Gastroesophageal sphincter (tissue), 4 donors: ENCODE data around the gene SYCP3. TPM values are rescaled to one million over a fixed set of nuclear protein-coding genes. Genes with fewer than 3 reads are reported as not detected.

Experiments
- ATAC-seq: fragments of 150-250 bp; one replicate; pipeline ENCODE4 v1.9.1; 2016; ENCODE audit warnings: mild to moderate bottlenecking, moderate library complexity
- H3K27ac ChIP-seq, 4 donors: fragments of 200-600 bp; sonication (generic) in 3 of 4; 1 replicate in 3 of 4; 2 replicates in 1 of 4; pipeline ENCODE4 v1.5.1; 2016 to 2019
- H3K27me3 ChIP-seq: fragments of 200-600 bp; sonication (generic); one replicate; pipeline ENCODE4 v1.5.1; 2019
- H3K36me3 ChIP-seq, 2 donors: fragments of 200-600 bp; sonication (generic); one replicate each; pipeline ENCODE4 v1.5.1; 2019; ENCODE audit warnings: control low read depth in 1 of 2
- H3K4me1 ChIP-seq, 3 donors: fragments of 200-600 bp; sonication (generic); 1 replicate in 2 of 3; 2 replicates in 1 of 3; pipeline ENCODE4 v1.5.1; 2016 to 2019; ENCODE audit warnings: control low read depth in 2 of 3
- H3K4me3 ChIP-seq, 2 donors: fragments of 200-600 bp; sonication (generic); one replicate each; pipeline ENCODE4 v1.5.1; 2019; ENCODE audit warnings: mild to moderate bottlenecking in 1 of 2, moderate library complexity in 1 of 2
- H3K9me3 ChIP-seq, 3 donors: fragments of 200-600 bp; sonication (generic); one replicate each; pipeline ENCODE4 v1.5.1; 2017 to 2019; ENCODE audit warnings: control low read depth in 2 of 3
- EP300 ChIP-seq: sonication (generic); formaldehyde crosslinking; IDR thresholded peaks from one replicate; pipeline ENCODE4 v1.6.1; 2017; ENCODE audit warnings: antibody characterized with exemption, mild to moderate bottlenecking
- POLR2A ChIP-seq, 2 donors: fragments of 450-650 bp; IDR thresholded peaks; one replicate each; pipeline ENCODE4 v1.6.1; 2017; ENCODE audit warnings: antibody characterized with exemption in 2 of 2, mild to moderate bottlenecking in 2 of 2, moderate library complexity in 1 of 2
- POLR2AphosphoS5 ChIP-seq: sonication (generic); formaldehyde crosslinking; IDR thresholded peaks from one replicate; pipeline ENCODE4 v1.6.1; 2017; ENCODE audit warnings: antibody characterized with exemption
- WGBS, 2 donors: methylation state at CpG; one replicate each; pipeline ENCODE4 v1.1.5; 2018; ENCODE audit warnings: low coverage in 1 of 2; 5-methylcytosine and 5-hydroxymethylcytosine counted together
- total RNA-seq, 4 donors: library from RNA; depleted of rRNA; stranded (reverse); fragments of >200 nt; gene quantifications; one replicate each; pipeline ENCODE4 v1.1.0, GENCODE V29; 2016
- TF ChIP-seq, protein P1 (sequence below), 4 experiments: fragments of 200-600 bp in 2 of 4; fragments of 450-650 bp in 2 of 4; sonication (generic) in 1 of 4; IDR thresholded peaks; one replicate each; pipeline ENCODE4 v1.5.1; 2017 to 2019; ENCODE audit warnings: antibody characterized with exemption in 4 of 4, mild to moderate bottlenecking in 2 of 4, moderate library complexity in 2 of 4

Gene SYCP3
- total RNA-seq, 4 donors from 2014 or later, result 0.13 TPM; not detected in 3

DNA sequence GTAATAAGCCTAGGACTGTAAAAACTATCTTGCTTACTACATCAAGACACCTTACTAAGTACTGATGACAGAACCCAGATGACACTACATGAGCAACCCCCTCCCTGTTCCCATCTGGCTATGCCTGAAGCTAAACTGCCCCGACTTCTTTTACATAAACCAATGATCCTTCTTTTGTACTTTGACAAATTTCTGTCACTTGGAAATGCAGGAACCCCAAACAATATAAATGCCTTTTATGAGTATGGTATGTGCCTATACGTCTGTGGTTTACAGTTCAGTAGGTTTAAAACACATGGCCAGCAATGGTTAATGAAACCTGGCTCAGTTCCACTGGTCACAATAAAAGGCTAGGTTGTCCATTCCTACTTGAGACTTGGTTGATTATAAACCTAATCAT is 6.1 kb downstream of the SYCP3 start:
- Histone ChIP-seq H3K27me3 (no peaks in the 10 kb centered on the region), H3K4me3 (no peak overlapping the region), H3K36me3 (peaks cover 0 to 81% of the 10 kb centered on the region in 2 donors), H3K9me3 (no peaks in the 10 kb centered on the region), H3K27ac (no peak overlapping the region), H3K4me1 (no peaks in the 10 kb centered on the region)
- WGBS, 2 donors, result 40 to 50% methylated on average over 2 of the region's 2 CpGs
- ATAC-seq, result no peak
- TF ChIP-seq EP300 (no peak), POLR2AphosphoS5 (no peak)
- TF ChIP-seq, protein P1, sequence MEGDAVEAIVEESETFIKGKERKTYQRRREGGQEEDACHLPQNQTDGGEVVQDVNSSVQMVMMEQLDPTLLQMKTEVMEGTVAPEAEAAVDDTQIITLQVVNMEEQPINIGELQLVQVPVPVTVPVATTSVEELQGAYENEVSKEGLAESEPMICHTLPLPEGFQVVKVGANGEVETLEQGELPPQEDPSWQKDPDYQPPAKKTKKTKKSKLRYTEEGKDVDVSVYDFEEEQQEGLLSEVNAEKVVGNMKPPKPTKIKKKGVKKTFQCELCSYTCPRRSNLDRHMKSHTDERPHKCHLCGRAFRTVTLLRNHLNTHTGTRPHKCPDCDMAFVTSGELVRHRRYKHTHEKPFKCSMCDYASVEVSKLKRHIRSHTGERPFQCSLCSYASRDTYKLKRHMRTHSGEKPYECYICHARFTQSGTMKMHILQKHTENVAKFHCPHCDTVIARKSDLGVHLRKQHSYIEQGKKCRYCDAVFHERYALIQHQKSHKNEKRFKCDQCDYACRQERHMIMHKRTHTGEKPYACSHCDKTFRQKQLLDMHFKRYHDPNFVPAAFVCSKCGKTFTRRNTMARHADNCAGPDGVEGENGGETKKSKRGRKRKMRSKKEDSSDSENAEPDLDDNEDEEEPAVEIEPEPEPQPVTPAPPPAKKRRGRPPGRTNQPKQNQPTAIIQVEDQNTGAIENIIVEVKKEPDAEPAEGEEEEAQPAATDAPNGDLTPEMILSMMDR (IDR thresholded peaks at IDR 0.05), result no peak

- Histone ChIP-seq H3K4me3 (no peak overlapping the region), H3K4me1 (no peaks in the 10 kb centered on the region), H3K27ac (no peak overlapping the region), H3K36me3 (peaks cover 0 to 81% of the 10 kb centered on the region in 2 donors), H3K27me3 (no peaks in the 10 kb centered on the region), H3K9me3 (no peaks in the 10 kb centered on the region)
- 94 to 100% methylated on average over 1 of the region's 1 CpG for WGBS, 2 donors
- ATAC-seq, result no peak
- TF ChIP-seq POLR2A (IDR thresholded peaks at IDR 0.05), result no peak
- TF ChIP-seq EP300, result no peak
- TF ChIP-seq POLR2AphosphoS5, result no peak
- TF ChIP-seq, protein P1 (IDR thresholded peaks at IDR 0.05), result no peak
Measured at GRCh38 chr12:101732318-101732717, 6.9 kb downstream of the SYCP3 start.

DNA sequence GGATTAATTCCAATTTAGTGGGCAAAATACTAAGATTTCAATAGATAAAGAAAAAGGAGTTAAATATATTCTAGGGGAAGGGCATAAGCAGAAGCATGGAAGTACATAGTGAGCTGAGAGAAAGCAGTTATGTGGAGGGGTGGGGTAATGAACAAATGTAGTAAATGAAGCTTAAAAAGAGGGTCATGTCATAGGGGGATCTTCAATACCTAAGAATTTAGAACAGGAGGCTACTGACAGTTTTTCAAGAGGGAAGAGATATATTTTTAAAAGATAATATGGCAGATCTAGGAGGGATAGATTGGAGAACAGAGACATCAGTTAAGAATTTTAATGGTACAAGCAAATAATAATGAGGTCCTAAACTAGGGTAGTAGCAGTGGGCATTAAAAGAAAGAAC is 9.4 kb downstream of the SYCP3 start:
- no peaks in the 10 kb centered on the region for H3K27me3 ChIP-seq
- no peaks in the 10 kb centered on the region for H3K9me3 ChIP-seq
- H3K27ac ChIP-seq, result no peak overlapping the region
- H3K4me3 ChIP-seq, result no peak overlapping the region
- no peaks in the 10 kb centered on the region for H3K4me1 ChIP-seq
- ATAC-seq, result no peak
- H3K36me3 ChIP-seq, result peaks cover 0 to 94% of the 10 kb centered on the region in 2 donors
- TF ChIP-seq, protein P1 (IDR thresholded peaks at IDR 0.05), result no peak
- no peak for TF ChIP-seq POLR2A (IDR thresholded peaks at IDR 0.05)
- TF ChIP-seq POLR2AphosphoS5, result no peak
- TF ChIP-seq EP300, result no peak

GRCh38 chr12:101727098-101727497 is 12.2 kb downstream of the SYCP3 start:
- peaks cover 0 to 92% of the 10 kb centered on the region in 2 donors for H3K36me3 ChIP-seq
- TF ChIP-seq POLR2AphosphoS5, result no peak
- TF ChIP-seq, protein P1 (IDR thresholded peaks at IDR 0.05), result no peak
- TF ChIP-seq EP300, result no peak
- TF ChIP-seq POLR2A (IDR thresholded peaks at IDR 0.05), result no peak
- no peak for ATAC-seq
- no peaks in the 10 kb centered on the region for H3K27me3 ChIP-seq
- no peaks in the 10 kb centered on the region for H3K4me1 ChIP-seq
- H3K9me3 ChIP-seq, result no peaks in the 10 kb centered on the region
- H3K27ac ChIP-seq, result no peak overlapping the region
- no peak overlapping the region for H3K4me3 ChIP-seq

- Histone ChIP-seq H3K36me3 (peaks cover 0 to 75% of the 10 kb centered on the region in 2 donors), H3K4me1 (no peaks in the 10 kb centered on the region), H3K4me3 (no peak overlapping the region), H3K9me3 (no peaks in the 10 kb centered on the region), H3K27me3 (no peaks in the 10 kb centered on the region), H3K27ac (no peak overlapping the region)
- WGBS, 2 donors, result 100% methylated on average over 3 to 4 of the region's 4 CpGs
- no peak for ATAC-seq
- no peak for TF ChIP-seq POLR2AphosphoS5
- no peak for TF ChIP-seq EP300
Measured at GRCh38 chr12:101722392-101722791, 16.9 kb downstream of the SYCP3 start.

- no peaks in the 10 kb centered on the region for H3K27me3 ChIP-seq
- H3K4me3 ChIP-seq, result no peak overlapping the region
- H3K27ac ChIP-seq, result no peak overlapping the region
- H3K4me1 ChIP-seq, result peaks cover 0 to 3% (median 0%) of the 10 kb centered on the region in 3 donors
- no peak for ATAC-seq
- peaks cover 0 to 55% of the 10 kb centered on the region in 2 donors for H3K36me3 ChIP-seq
- TF ChIP-seq POLR2AphosphoS5 (no peak), POLR2A (IDR thresholded peaks at IDR 0.05) (no peak), EP300 (no peak)
- TF ChIP-seq, protein P1 (IDR thresholded peaks at IDR 0.05), result no peak
- H3K9me3 ChIP-seq, result no peaks in the 10 kb centered on the region
Measured at GRCh38 chr12:101720118-101720517, 19.1 kb downstream of the SYCP3 start.
